Stimulated activated CD8-positive, alpha-beta memory T cell treated with anti-CD3 and anti-CD28 coated beads, Interleukin-12 subunit alpha, Interleukin-12 subunit beta, amount 100 ng/mL, for 24 hours (primary cell): ENCODE results near the gene SCAND1.
"Not testable (repeated sequence)": the region's sequence is repeated elsewhere in the genome, so short reads cannot be mapped to it uniquely, and the experiment has no call there.

Experiments
- DNase-seq: peaks from one replicate; pipeline ENCODE4 v3.0.0-alpha.2; 2020; ENCODE audit errors: extremely low read depth

SCAND1 gene

DNA sequence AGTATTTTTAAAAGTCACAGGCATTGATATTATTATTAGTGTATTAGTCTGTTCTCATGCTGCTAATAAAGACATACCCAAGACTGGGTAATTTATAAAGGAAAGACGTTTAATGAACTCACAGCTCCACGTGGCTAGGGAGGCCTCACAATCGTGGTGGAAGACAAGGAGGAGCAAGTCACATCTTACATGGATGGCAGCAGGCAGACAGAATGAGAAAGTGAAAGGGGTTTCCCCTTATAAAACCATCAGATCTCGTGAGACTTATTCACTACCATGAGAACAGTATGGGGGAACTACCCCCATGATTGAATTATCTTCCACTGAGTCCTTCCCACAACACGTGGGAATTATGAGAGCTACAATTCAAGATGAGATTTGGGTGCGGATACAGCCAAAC lies 5.0 kb upstream of the SCAND1 start:
- not testable (repeated sequence) for DNase-seq

DNA sequence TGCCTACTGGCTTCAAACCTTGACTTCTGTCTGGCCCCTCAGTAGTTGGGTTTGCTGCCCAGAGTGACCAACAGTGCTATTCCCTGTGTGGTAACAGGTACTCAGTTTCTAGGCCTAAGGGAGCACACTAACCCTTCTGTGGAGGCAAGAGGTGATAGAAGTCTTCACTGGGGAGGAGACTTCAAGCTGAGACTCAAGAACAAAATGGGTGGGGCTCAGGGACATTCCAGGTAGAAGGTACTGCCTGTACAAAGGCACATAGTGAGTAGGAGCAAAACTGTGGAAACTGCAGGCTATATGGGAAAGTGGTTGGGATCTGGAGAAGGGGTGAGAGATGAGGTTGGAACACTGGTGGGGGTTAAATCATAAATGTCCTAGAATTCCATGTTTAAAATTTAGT lies 2.3 kb upstream of the SCAND1 start:
- DNase-seq, result no peak

DNA sequence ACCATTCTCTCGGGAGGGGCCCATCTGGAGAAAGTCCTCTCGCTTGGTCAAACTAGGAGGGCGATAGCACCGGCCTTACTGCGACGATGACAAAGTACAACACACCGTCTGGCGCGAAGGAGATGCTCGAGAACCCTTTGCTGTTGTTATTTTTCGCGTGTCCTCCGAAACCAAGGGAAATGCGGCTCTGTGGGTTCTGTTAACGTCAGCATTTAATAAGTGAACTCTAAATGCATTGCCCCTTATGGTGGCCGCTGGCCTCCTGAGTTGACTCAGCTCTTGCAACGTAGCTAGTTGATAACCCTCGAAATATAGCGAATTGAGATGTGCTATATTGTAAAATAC lies 577 bp upstream of the SCAND1 start:
- DNase-seq, result no peak

DNA sequence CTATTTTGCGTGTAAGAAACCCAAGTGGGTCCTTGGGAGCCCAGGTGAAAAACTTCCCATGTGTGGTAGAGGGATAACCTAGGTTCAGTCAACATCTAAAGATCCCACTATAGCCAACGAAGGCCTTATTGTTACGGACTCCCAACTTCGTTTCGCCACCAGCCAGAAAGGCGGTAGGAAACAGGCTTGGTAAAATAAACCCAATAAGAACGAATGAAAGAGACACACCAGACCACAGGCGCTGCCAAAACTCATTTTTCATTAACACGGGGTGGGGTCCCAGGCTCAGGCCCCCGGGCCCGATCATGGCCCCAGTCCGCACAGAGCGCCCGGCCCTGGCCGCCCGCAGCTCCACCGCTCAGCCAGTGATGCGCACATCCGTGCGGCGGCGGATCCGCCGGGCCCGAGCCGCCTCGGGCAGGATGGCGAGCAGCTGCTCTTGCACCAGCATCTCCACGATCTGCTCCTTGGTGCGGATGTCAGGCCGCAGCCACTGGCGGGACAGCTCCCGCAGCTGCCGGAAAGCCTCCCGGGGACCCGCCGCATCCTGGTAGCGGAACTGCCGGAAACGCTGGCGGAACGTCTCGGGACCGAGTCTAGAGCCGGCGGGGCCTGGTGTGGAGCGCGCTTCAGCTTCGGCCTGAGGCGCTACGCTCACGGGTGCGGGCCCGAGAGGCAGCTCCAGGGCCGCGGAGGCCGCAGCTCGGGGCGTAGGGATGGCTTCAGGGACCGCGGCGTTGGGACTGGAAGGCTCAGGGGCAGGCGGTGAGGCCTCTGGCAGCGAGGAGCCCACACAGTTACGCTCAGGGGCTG lies 709 bp downstream of the SCAND1 start:
- DNase-seq, result peak; percentile 33

DNA sequence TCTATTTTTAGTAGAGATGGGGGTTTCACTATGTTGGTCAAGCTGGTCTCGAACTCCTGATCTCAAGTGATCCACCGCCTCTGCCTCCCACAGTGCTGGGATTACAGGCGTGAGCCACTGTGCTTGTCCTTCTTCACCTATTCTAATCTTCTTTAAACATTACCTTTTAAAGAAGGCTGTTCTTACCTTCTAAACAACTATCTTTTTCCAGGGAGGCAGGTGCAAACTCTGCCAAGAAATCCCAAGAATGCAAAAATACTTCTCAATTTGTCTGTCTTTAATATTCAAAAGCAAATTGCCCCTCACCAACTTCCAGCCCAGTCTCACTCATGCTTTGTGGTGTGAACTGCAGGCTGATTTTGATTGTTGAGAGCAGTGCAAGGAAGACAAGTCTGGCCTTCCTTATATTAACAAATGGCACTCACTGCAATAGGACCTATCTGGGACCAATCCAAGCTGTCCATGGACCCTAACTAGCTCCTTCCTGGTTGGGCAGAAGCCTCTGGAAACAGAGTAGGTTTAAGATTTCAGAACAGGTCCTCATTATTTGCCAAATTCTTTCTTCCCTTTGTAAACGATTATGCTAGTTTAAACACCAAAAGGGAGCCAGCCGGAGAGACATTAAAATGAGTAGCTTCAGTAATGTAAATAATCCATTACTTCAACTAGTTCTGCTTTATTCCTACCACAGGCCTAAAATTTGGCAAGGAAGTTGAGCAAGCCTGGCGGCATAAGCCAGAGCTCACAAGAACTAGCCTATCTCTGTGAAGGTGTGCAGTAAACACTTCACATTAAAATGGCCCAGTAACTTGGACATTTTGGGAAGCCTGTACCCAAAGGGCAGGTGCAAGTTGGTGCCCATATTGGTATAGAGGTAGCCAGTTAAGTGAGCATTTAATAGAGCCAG lies 1.6 kb downstream of the SCAND1 start:
- DNase-seq, result no peak

DNA sequence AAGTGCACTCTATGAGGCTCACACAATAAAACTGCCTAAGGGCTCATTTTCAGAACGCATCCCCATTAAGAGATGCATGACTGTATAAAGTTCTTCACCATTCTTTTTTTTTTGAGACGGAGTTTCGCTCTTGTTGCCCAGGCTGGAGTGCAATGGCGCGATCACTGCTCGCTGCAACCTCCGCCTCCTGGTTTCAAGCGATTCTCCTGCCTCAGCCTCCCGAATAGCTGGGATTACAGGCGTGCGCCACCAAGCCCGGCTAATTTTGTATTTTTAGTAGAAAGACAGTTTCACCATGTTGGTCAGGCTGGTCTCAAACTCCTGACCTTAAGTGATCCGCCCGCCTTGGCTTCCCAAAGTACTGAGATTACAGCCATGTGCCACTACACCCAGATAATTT lies 2.2 kb downstream of the SCAND1 start:
- not testable (repeated sequence) for DNase-seq

DNA sequence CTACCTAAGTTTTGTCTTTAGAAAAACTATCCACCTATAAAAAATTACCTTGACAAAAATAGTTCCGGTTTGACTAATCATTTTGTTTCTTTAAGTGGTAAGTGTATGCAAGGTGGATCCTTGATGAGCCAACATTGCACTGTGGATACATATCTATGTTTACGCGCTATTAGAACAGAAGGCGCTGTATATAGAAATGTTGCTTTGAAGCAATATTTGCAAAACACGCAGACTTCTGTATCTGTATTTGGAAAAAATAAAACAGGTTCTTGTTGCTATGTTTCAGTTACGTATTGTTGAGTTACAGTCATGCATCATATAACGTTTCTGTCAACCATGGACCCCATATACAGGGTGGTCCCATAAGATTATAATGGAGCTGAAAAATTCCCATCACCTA lies 4.2 kb downstream of the SCAND1 start:
- no peak for DNase-seq

DNA sequence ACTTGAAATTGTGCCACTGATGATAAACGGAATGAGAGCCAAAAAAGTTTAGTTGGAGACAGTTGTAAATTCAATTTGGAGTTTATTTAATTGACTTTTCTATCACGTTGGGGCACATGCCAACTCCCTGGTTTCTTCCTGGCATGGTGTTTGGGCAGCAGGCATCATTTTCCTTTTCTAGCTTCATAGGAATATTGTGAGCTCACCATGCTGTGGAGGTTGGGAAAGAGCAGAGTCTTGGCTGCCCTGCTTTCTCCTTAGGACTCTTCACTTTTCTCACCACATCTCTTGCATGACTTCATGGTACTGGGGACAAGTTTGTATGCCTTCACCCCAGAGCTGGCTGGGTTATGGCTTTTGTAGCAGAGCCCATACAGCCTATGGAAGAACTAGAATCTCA lies 6.4 kb downstream of the SCAND1 start:
- DNase-seq, result no peak

DNA sequence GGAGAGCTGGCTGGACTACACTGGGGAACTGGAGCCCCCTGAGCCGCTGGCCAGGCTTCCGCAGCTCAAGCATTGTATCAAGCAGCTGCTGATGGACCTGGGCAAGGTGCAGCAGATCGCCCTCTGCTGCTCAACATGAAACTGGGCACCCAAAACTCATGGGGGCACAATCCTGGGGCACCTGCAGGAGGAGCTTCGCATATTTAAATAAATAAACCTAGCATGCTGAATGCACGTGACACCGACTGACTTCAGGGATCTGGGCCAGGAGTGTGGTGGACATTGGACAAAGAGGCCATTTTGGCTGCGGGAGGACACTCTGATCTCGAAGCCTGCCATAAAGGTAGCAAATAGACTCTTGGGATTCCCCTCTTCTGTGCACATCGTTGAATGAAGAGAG lies 6.8 kb downstream of the SCAND1 start:
- DNase-seq, result no peak

DNA sequence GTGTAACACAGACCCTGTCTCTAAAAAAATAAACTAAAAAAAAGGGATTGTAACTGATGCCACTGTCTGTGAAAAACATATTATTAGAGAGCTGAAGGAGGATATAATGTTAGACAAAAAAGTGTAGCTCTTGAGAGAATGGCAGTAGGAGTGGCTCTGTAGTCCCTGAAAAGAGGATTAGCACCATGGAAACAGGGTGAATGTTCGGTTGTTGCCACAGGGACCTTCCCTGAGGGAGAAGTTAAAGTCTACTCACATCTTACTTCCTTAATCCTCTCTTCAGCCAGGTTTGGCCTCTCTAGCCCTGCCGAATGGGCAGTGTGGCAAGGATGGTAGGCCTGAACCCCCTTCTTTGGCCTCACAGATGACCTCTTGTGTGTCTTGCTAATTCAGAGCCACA lies 12.1 kb downstream of the SCAND1 start:
- no peak for DNase-seq

DNA sequence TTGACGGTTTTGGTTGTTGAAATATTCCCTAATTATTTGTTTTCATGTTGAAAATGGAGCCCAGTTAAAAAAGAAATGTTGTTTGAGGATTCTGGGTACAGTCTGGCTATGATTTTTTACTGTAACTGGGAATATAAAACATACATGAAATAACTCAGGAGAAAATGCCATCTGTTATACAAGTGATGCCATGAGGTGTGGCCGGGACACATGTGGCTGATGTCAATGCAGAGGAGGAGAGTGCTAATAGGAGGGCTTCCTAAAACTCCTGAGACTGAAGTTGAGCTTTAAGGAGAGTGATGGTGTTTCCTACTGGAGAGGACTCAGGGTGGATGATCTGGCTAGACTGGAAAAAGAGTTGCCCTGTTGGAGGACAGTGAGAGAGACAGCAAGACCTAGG lies 12.7 kb downstream of the SCAND1 start:
- DNase-seq, result no peak

DNA sequence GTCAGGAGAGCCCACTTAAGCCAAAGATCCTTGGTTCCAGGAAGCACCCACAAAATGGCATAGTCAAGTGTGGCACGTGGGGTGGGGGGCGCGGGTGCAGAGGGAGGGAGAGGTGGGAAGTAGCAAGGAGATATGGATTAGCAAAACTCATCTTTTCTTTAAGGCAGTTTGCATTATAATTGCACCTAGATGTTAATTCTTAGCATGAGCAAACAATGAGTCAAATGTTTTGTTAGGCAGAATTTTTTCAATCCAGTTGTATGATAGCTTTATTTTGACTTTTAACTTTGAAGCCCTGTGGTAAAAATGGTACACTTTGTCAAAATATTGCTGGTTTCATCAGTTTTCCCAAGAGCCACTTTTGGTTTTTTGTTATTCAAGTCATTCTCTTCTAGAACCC lies 15.0 kb downstream of the SCAND1 start:
- no peak for DNase-seq

DNA sequence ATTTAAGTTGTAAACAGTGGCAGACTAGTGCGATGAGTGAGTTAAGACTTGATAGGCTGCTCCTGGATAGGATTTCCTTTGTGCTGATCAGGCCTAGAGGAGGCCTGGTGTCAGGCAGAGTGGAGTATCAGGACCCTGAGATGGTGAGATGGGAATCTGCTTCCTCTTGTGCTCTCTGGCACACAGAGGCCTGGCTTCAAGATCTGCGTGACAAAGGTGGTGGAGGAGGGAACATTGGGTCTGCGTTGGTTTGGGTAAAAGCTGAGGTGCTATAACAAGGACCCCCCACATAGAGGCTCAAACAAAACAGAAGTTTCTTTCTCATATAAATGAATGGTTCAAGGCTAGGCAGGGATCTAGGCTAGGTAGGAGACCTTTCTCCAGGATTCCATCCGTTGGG lies 20.3 kb downstream of the SCAND1 start:
- DNase-seq, result no peak

DNA sequence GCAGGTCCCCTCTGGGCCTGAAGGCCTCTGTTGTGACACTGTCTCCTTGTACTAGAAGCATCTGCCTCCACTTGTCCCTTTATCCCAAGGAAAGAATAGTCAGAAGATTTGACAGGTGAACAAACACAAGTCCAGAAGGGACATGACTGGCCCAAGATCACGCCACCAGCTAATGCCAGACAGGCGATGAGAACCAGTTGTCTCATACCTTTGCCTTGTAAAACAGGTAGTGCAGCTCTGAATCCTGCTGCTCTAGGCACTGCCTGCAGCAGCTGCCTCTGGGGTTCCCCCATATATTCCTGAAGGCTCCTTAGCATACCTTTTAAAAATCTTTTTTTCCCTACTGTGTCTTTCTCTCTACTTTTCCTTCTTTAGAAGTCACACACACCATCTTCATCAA lies 25.0 kb downstream of the SCAND1 start:
- DNase-seq, result no peak

DNA sequence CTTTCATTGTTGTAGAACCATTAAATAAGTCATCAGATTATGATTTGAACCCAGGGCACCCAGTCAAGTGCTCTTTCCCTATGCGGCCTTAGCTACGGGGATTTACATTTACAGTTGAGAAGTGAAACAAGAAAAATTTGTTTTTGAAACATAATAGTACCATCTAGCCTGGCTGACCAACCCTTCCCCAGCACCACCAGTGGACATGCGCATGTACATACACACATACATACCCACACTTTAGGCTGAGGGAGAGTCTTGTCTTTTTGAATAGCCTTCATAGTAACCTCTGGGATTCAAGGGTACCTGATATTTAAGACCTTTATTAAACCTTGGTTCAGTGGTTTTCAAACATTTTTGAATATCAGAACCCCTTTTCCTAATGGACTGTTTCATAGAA lies 33.8 kb downstream of the SCAND1 start:
- no peak for DNase-seq

DNA sequence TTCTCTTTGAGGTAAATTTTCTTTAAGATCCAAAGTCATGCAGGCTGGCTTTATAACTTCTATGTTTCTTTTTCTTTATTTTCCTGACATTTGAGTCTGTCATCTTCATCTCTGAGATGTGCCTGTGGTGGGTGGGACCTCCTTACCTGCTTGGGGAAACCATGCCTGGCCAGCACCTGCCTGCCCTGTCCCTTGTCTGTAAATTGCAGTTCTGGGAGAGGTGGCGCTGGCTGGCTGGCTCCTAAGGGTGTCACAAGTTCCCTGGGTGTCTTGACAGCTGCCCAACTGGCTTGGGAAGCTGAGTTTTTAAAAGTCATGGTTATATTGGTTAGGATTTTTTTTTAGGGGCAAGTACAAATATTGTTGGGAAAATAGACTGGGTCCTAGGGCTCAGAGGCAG lies 36.3 kb downstream of the SCAND1 start:
- DNase-seq, result no peak

DNA sequence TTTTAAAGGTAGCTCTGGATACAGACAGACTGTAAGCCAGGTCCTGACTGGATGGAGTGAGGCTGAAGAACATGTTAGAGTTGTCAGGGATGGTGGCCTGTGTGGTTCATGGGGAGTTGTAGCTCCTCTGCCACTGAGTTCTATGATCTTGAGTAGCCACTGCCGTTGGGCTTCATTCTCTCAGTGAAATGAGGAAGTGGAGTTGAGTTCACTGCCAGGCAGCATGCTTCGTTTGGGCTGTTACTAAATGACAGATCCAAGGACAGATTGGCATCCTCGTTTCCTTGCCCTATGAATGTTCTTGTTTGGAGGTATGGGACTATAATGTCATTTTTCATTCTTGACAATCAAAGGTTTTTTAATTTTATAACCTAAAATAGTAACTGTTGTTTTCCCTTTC lies 37.2 kb downstream of the SCAND1 start:
- no peak for DNase-seq

DNA sequence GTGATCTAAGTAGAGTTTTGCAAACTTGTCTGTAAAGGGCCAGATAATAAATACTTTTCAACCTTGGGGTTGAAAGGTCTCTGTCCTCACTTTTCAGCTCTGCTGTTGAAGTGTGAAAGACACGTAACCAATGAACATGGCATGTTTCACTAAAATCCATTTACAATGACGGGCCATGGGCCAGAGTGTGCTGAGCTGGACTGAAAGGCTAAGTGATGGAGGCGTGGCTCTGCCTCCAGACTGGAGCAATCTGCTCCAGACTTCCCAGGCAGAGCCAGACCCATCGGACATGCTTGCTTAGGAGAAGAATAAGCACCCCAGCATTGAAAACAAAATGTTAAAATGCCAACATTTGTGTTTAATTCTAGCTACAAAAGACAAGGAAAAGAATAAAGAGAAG lies 41.4 kb downstream of the SCAND1 start:
- no peak for DNase-seq

DNA sequence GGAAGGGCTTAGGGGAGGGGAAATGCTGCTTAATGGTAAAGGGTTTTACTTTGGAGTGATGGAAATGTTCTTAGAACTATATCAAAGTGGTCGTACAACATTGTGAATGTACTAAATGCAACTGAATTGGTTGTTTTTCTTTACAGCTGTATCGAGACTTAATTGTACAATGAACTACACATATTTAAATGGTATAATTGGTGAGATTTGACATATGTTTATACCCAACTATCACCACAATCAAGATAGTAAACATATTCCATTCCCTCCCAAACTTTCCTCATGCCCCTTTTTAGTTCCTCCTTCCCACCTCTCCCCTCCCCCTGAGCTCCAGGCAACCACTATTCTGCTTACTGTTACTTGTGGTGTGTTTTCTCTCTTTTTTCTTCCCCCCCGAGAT lies 44.0 kb downstream of the SCAND1 start:
- no peak for DNase-seq

DNA sequence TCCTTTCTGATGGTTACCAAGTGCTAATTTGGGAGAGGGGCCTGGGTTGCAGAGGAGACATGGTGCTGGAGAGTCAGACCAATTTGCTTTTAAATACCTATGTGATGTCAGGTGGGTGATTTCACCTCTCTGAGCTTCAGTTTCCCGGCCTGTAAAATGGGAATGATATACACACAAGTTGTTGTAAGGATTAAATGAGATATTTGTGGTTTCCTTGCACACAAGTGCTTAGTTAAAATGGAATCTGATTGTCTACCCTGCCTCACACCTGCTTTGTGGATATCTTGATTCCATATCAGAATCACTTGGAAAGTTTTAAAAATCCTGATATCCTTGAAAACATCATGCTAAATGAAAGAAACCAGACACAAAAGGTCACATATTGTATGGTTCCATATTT lies 44.5 kb downstream of the SCAND1 start:
- DNase-seq, result no peak

DNA sequence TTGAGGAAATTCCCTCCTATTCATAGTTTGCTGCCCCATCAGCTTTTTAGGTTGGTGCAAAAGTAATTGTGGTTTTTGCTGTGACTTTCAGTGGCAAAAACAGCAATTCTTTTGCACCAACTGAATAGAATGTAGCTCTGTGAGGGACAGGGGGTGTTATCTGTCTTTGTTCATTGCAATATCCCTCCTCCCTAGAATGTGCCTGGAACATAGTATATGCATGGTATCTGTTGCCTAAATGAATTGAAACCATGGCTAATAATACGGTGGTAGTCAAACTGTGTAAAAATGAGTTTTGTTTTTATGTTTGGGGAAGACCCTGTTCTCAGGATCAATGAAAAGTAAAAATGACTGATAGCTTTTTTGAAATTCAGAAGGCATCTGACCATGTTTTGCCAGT lies 45.1 kb downstream of the SCAND1 start:
- DNase-seq, result no peak

DNA sequence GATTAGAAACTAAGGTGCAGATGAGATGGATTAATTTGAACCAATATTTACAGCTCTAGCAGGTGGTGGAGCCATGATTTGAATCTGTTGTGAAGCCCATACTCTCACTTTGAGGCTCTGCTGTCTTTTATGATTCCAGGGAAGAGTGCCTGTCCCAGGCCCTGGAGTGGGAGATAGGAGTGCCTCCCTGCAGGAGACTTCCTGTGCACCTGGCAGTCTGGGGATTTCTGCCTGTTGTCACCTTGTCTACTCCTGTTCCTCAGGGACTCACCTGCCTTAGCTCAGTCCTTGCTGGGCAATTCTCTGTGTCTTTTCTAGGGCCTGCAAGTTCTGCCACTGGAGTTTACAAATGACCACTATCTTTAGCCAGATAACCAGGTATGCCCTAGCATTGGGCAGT lies 46.3 kb downstream of the SCAND1 start:
- DNase-seq, result no peak

DNA sequence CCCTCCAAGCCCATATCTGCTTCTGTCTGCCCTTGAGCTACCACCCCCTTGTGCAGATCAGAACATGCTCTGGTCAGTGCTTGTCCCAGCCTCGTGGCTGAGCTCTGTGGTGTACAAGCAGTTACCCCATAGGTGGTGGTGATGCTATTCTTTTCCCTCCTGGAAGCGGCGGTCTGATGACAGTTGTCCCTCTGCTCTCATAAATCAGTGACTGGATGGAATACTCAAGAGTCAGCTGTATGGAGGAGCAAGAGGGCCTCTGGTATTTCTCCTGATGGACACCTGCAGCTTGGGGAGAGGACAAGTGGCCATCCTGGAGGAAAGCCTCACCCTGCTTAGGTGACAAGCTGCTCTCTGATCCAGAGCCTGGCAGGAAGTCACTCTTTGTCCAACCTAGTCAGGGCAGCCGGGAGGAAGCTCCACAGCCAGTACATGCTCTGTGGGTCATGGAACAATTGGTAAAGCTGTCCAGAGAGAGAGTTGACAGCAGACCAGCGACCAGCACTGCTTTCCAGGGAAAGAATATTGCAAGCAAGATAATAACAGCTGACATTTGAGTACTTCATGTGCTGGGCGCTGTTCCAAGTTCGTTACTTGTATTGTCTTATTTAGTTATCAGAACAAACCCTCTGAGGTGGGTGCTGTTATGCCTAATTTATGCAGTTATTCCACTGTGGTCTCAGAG lies 47.1 kb downstream of the SCAND1 start:
- DNase-seq, result no peak
